ENCODE data around the gene TSGA10IP. TPM values are rescaled to one million over a fixed set of nuclear protein-coding genes. Genes with fewer than 3 reads are reported as not detected.

Gene TSGA10IP
- total and polyA plus RNA-seq, 10 of the 15 experiments (the other 5 are each of a cell fraction or from before 2014, with no cell fraction given): not detected

- TF ChIP-seq SKIL (IDR thresholded peaks at IDR 0.05; ENCODE audit: low read depth, poor library complexity, severe bottlenecking) (peak; percentile 37), ESRRA (IDR thresholded peaks at IDR 0.05; ENCODE audit: low read length) (peak; percentile 58; the same call in 1 of the 2 replicates), TARDBP (IDR thresholded peaks at IDR 0.05; ENCODE audit: borderline replicate concordance) (peak; percentile 72; the same call in 1 of the 2 replicates), TAF1 (IDR thresholded peaks at IDR 0.05; ENCODE audit: borderline replicate concordance, low read depth, low read length) (peak; percentile 99), NR2C2 (IDR thresholded peaks at IDR 0.05; ENCODE audit: borderline replicate concordance, control insufficient read depth, insufficient read length, low read depth) (peak; percentile 80), RUNX3 (IDR thresholded peaks at IDR 0.05; ENCODE audit: low read length) (no peak), NR2F1 (conservative IDR thresholded peaks at IDR 0.05) (0 out of 2 replicates have a peak, but pooled peaks have one; percentile 25), PAX5 (IDR thresholded peaks at IDR 0.05; ENCODE audit: borderline replicate concordance, low read depth, low read length) (peak; percentile 59; the same call in 1 of the 2 replicates), ATF7 (IDR thresholded peaks at IDR 0.05; ENCODE audit: low read depth) (peak; percentile 33; the same call in 1 of the 2 replicates), RB1 (IDR thresholded peaks at IDR 0.05; ENCODE audit: borderline replicate concordance) (peak; percentile 83; the same call in 1 of the 2 replicates), FOXK2 (IDR thresholded peaks at IDR 0.05) (peak; percentile 94), E2F4 (IDR thresholded peaks at IDR 0.05; ENCODE audit: low read depth, low read length) (peak; percentile 73; the same call in 1 of the 2 replicates), SPI1 (IDR thresholded peaks at IDR 0.05; ENCODE audit: borderline replicate concordance, insufficient read depth, low read depth, low read length) (no peak)
These were observed 16.2 kb downstream of the TSGA10IP start, which contains the start of gene SART1 (continued) for GRCh38 chr11:65961267-65962140.
